Measurements from ENCODE around the gene WDSUB1.

- TF ChIP-seq, protein P1, sequence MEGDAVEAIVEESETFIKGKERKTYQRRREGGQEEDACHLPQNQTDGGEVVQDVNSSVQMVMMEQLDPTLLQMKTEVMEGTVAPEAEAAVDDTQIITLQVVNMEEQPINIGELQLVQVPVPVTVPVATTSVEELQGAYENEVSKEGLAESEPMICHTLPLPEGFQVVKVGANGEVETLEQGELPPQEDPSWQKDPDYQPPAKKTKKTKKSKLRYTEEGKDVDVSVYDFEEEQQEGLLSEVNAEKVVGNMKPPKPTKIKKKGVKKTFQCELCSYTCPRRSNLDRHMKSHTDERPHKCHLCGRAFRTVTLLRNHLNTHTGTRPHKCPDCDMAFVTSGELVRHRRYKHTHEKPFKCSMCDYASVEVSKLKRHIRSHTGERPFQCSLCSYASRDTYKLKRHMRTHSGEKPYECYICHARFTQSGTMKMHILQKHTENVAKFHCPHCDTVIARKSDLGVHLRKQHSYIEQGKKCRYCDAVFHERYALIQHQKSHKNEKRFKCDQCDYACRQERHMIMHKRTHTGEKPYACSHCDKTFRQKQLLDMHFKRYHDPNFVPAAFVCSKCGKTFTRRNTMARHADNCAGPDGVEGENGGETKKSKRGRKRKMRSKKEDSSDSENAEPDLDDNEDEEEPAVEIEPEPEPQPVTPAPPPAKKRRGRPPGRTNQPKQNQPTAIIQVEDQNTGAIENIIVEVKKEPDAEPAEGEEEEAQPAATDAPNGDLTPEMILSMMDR (IDR thresholded peaks at IDR 0.05) = no peak
- no peak for TF ChIP-seq POLR2A (IDR thresholded peaks at IDR 0.05)
These were observed 56.2 kb downstream of the WDSUB1 start for GRCh38 chr2:159230145-159230877.
